Heart left ventricle (tissue), 16 donors: Measurements from ENCODE around the gene GRIK5. TPM values are rescaled to one million over a fixed set of nuclear protein-coding genes. Genes with fewer than 3 reads are reported as not detected.
A peak's percentile ranks its signal among the peaks of the same experiment; 100 is the strongest.

Experiments used
- ATAC-seq, 4 donors: fragments of 200-7000 bp; cut with Tn5 transposase; one replicate each; pipeline ENCODE4 v1.9.1; 2020 to 2022; ENCODE audit warnings: moderate library complexity in 4 of 4, mild to moderate bottlenecking in 3 of 4, moderate number of reproducible peaks in 1 of 4
- DNase-seq, 5 donors: peaks; one replicate each; pipeline ENCODE4 v3.0.0-alpha.2; 2020
- H3K27ac ChIP-seq, 12 donors: fragments of 200-600 bp; sonication (generic) in 4 of 12; one replicate each; pipeline versions ENCODE4 v1.5.0 to v1.8.0; 2016 to 2022; ENCODE audit warnings: mild to moderate bottlenecking in 2 of 12
- H3K27me3 ChIP-seq, 9 donors: fragments of 200-600 bp; sonication (generic) in 2 of 9; one replicate each; pipeline versions ENCODE4 v1.5.1 to v1.8.0; 2016 to 2022; ENCODE audit warnings: mild to moderate bottlenecking in 3 of 9
- H3K36me3 ChIP-seq, 9 donors: fragments of 200-600 bp; sonication (generic) in 2 of 9; one replicate each; pipeline versions ENCODE4 v1.5.0 to v1.8.0; 2018 to 2022; ENCODE audit warnings: mild to moderate bottlenecking in 2 of 9
- H3K4me1 ChIP-seq, 12 donors: fragments of 200-600 bp; sonication (generic) in 4 of 12; one replicate each; pipeline versions ENCODE4 v1.5.0 to v1.8.0; 2016 to 2022; ENCODE audit warnings: mild to moderate bottlenecking in 3 of 12
- H3K4me3 ChIP-seq, 12 donors: fragments of 200-600 bp; sonication (generic) in 4 of 12; one replicate each; pipeline versions ENCODE4 v1.5.0 to v1.8.0; 2017 to 2022; ENCODE audit warnings: mild to moderate bottlenecking in 9 of 12, moderate library complexity in 4 of 12
- H3K9me3 ChIP-seq, 12 donors: fragments of 200-600 bp; sonication (generic) in 4 of 12; one replicate each; pipeline versions ENCODE4 v1.5.0 to v1.8.0; 2016 to 2022; ENCODE audit warnings: mild to moderate bottlenecking in 1 of 12
- CTCF ChIP-seq, 12 donors: fragments of 200-600 bp; sonication (generic) in 4 of 12; IDR thresholded peaks; one replicate each; pipeline versions ENCODE4 v1.5.0 to v1.8.0; 2018 to 2022; ENCODE audit warnings: antibody characterized with exemption in 12 of 12, mild to moderate bottlenecking in 5 of 12
- POLR2A ChIP-seq, 2 donors: fragments of 450-650 bp; IDR thresholded peaks; one replicate each; pipeline ENCODE4 v1.6.1; 2017; ENCODE audit warnings: antibody characterized with exemption in 2 of 2, mild to moderate bottlenecking in 2 of 2, moderate library complexity in 2 of 2
- WGBS, 4 donors: extraction: QIAGEN DNeasy Blood & Tissue Kit in 2 of 4; methylation state at CpG; one replicate each; pipeline versions ENCODE4 v1.1.5 to v1.1.7; 2013 to 2018; 5-methylcytosine and 5-hydroxymethylcytosine counted together
- intact Hi-C, 10 donors: fragments of 100-400 bp; cut with DNase I; formaldehyde crosslinking; loops; one replicate each; pipeline versions ENCODE4 v1.11.1 to v1.14.2; 2022
- polyA plus RNA-seq, 2 donors: library from polyadenylated mRNA; stranded (reverse); fragments of 200-250 nt; gene quantifications; one replicate each; pipeline ENCODE4 v1.2.3, GENCODE V29; 2013
- total RNA-seq, 9 donors: library from RNA; depleted of rRNA in 2 of 9; stranded (reverse); fragments of >200 nt in 2 of 9; fragmentation: NEBNext Ultra II Directional in 3 of 9; extraction: Animal tissue kit (Norgen Biotek cat#: 25700) in 3 of 9; gene quantifications; one replicate each; pipeline versions ENCODE4 v1.1.0 to v1.2.4, GENCODE V29; 2016 to 2023
- donor health status: ischemic (EF 13 %, LVEDD 7.1; RV severe dilation, severe dysfunction).
- donor health status: healthy with polysubstance abuse.
- donor health status: DM: no; HTN: yes; CAD: no.
- donor health status: DM: no; HTN: no; CAD: no.
- donor health status: ischemic (EF 25% LVEDD 6.9; RV normal size, moderate dysfunction).
- donor health status: ischemic (EF 25% LVEDD 5.7; RV mildly dilated, moderate dysfunction).
- donor health status: healthy.
- donor health status: DM: yes; HTN: yes; CAD: no.
- donor health status: ischemic (EF 35%, LVEDD 5.7; RV mildly dilated, moderate dysfunction).
- donor health status: nonischemic (EF 11% LVEDD 7.7; RV severe dilation, severe dysfunction).
- donor health status: DM: yes; HTN: yes; CAD: no.
- donor health status: PGD.
- donor health status: ischemic (EF 29% LVEDD 5.4; RV normal size, mild dysfunction).
- donor health status: nonischemic (EF 23%, LVEDD 6.1; RV moderate dilation, normal function).

GRIK5 gene
- total and polyA plus RNA-seq, 11 donors, result 0.28 to 9.0 (median 2.5) TPM

- Histone ChIP-seq H3K27ac (no peak overlapping the region), H3K4me3 (no peak overlapping the region), H3K27me3 (peaks cover 0 to 42% (median 12%) of the 10 kb centered on the region in 9 donors), H3K9me3 (no peaks in the 10 kb centered on the region), H3K36me3 (no peaks in the 10 kb centered on the region), H3K4me1 (peaks cover 0 to 10% (median 0%) of the 10 kb centered on the region in 12 donors)
- ATAC-seq, result no peak
- peak in 1 of 5 donors; percentile 60 for DNase-seq
- no peak for TF ChIP-seq POLR2A (IDR thresholded peaks at IDR 0.05)
- no peak for TF ChIP-seq CTCF (IDR thresholded peaks at IDR 0.05)
- 85 to 89% (median 88%) methylated on average over 8 to 13 of the region's 13 CpGs for WGBS, 4 donors
- intact Hi-C loops, result no loop called here
These were observed 5.0 kb downstream of the GRIK5 start for GRCh38 chr19:42065051-42065450.

- DNase-seq (peak in 1 of 5 donors; percentile 1), ATAC-seq (no peak)
- 74 to 77% (median 76%) methylated on average over 6 of the region's 6 CpGs for WGBS, 4 donors
- TF ChIP-seq CTCF (IDR thresholded peaks at IDR 0.05) (no peak), POLR2A (IDR thresholded peaks at IDR 0.05) (no peak)
- Histone ChIP-seq H3K27me3 (peaks cover 0 to 36% (median 6%) of the 10 kb centered on the region in 9 donors), H3K9me3 (no peaks in the 10 kb centered on the region), H3K36me3 (no peaks in the 10 kb centered on the region), H3K27ac (no peak overlapping the region), H3K4me1 (peaks cover 0 to 3% (median 0%) of the 10 kb centered on the region in 12 donors), H3K4me3 (no peak overlapping the region)
- intact Hi-C loops, result no loop called here
These were observed 5.6 kb downstream of the GRIK5 start for GRCh38 chr19:42064432-42064831.

- WGBS, 4 donors, result 91 to 98% (median 95%) methylated on average over 14 to 16 of the region's 16 CpGs
- no peak overlapping the region for H3K4me3 ChIP-seq
- TF ChIP-seq POLR2A (IDR thresholded peaks at IDR 0.05), result no peak
- no peak for TF ChIP-seq CTCF (IDR thresholded peaks at IDR 0.05)
These were observed 7.6 kb downstream of the GRIK5 start for GRCh38 chr19:42062381-42062780.

GRCh38 chr19:42060117-42060516 is 9.9 kb downstream of the GRIK5 start:
- ATAC-seq (no peak), DNase-seq (no peak)
- TF ChIP-seq CTCF (IDR thresholded peaks at IDR 0.05), result no peak
- no peak for TF ChIP-seq POLR2A (IDR thresholded peaks at IDR 0.05)
- H3K27me3 ChIP-seq, result peaks cover 0 to 6% (median 0%) of the 10 kb centered on the region in 9 donors
- intact Hi-C loops, result no loop called here
- no peaks in the 10 kb centered on the region for H3K4me1 ChIP-seq
- 92 to 97% (median 94%) methylated on average over 3 of the region's 3 CpGs for WGBS, 4 donors
- H3K4me3 ChIP-seq, result no peak overlapping the region
- no peaks in the 10 kb centered on the region for H3K9me3 ChIP-seq
- H3K27ac ChIP-seq, result no peak overlapping the region
- H3K36me3 ChIP-seq, result no peaks in the 10 kb centered on the region

More at GRCh38 chr19:42062381-42062780, 7.6 kb downstream of the GRIK5 start:
- ATAC-seq (no peak), DNase-seq (peak in 1 of 5 donors; percentile 27)
- Histone ChIP-seq H3K36me3 (no peaks in the 10 kb centered on the region), H3K4me1 (no peaks in the 10 kb centered on the region), H3K27me3 (peaks cover 0 to 21% (median 0%) of the 10 kb centered on the region in 9 donors), H3K27ac (no peak overlapping the region), H3K9me3 (no peaks in the 10 kb centered on the region)
- intact Hi-C loops, result no loop called here
